GM19239 (cell line): ENCODE results near the gene KLHL3.

Experiments used
- DNase-seq: peaks from one replicate; pipeline ENCODE4 v3.0.0; 2011; ENCODE audit warnings: low spot score; ENCODE audit not compliant: insufficient read length
- FAIRE-seq: peaks from 2 replicates; lab custom pipeline; 2011; peaks lifted over from hg19 to GRCh38; lab: Jason Lieb, UNC

The KLHL3 gene

DNA sequence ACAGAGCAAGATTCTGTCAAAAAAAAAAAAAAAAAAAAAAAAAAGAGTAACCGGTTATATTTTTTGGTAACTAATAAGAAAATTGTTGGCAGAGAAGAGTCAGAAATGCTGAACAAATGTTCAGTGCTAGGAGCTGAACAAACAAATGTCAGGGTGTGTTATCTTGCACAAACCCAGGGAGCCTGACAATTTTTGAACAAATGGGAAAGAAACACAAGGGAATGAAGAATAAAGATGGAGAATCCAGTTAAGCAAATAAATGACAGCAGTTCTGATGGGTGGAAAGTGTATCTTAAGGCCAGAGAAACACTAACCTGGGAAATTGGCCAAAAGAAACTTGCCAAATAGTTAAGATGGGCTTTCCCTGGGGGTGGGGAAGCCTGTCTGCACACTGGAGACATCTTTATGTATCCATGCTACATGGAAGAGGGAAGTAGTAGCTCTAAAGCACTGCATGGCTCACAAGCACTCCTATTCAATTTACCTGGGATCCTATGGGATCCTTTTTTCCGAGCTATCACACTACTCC lies 23.7 kb downstream of the KLHL3 start:
- DNase-seq = no peak
- no peak for FAIRE-seq

- DNase-seq (no peak), FAIRE-seq (no peak)
Measured at GRCh38 chr5:137710086-137710485, 25.8 kb downstream of the KLHL3 start.

GRCh38 chr5:137708796-137709559 lies 26.9 kb downstream of the KLHL3 start:
- DNase-seq = no peak

GRCh38 chr5:137708062-137708461 lies 27.8 kb downstream of the KLHL3 start:
- FAIRE-seq = no peak
- no peak for DNase-seq

More at GRCh38 chr5:137708796-137709559, 26.9 kb downstream of the KLHL3 start:
- no peak for FAIRE-seq

DNA sequence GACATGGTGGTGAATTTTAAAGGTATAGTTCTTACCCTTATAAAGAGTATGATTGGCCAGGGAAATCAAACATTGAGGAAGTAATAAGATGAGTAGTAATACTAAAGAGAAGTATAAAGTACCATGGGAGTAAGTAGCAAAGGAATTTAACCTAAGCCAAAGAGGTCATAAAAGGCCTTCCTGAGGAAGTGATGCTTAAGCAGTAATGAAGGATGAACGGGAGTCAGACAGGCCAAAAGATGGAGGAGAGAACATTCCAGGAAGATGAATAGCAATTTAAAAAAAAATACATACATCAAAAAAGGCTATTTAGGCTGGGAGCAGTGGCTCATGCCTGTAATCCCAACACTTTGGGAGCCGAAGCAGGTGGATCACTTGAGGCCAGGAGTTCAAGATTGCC lies 29.0 kb downstream of the KLHL3 start:
- DNase-seq = no peak
- FAIRE-seq = no peak

DNA sequence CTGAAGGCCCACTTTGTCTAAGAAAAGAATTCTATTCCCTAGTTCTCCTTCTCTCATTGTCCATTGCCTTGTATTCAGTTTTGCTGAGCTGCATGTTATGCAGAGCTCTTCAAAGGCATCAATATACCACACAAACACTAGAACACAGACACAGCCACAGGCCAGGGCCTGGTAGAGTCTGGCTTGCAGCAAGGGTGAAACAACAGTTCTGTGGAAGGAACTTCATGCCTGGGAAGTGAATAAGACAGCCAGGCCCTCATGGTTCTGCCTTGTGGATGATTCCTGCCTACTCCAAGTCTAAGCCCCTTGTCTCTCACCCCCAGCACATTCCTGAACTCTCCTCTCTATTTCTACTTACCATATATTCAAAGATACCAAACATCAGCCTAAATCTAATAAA lies 30.8 kb downstream of the KLHL3 start:
- DNase-seq (no peak), FAIRE-seq (no peak)

DNA sequence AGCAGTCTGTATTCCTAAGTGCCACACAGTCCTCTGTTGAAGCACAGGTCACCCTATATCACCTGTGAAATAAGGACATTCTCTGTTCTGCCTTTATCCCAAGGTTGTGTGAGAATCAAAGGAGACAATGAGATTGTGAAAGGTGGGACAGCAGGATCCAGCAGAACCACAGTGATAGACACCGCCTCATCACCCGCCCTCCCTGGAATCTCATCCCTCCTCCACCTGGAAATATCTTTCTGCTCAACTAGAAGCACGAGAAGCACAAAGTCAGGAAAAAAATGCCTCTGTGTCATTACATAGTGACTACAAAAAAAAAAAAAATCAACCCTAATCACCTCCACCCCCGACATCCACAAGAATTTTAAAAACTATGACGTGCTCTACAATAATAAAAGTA lies 32.3 kb downstream of the KLHL3 start:
- DNase-seq (no peak), FAIRE-seq (no peak)

- DNase-seq (no peak), FAIRE-seq (no peak)
Measured at GRCh38 chr5:137700282-137700680, 35.6 kb downstream of the KLHL3 start.

DNA sequence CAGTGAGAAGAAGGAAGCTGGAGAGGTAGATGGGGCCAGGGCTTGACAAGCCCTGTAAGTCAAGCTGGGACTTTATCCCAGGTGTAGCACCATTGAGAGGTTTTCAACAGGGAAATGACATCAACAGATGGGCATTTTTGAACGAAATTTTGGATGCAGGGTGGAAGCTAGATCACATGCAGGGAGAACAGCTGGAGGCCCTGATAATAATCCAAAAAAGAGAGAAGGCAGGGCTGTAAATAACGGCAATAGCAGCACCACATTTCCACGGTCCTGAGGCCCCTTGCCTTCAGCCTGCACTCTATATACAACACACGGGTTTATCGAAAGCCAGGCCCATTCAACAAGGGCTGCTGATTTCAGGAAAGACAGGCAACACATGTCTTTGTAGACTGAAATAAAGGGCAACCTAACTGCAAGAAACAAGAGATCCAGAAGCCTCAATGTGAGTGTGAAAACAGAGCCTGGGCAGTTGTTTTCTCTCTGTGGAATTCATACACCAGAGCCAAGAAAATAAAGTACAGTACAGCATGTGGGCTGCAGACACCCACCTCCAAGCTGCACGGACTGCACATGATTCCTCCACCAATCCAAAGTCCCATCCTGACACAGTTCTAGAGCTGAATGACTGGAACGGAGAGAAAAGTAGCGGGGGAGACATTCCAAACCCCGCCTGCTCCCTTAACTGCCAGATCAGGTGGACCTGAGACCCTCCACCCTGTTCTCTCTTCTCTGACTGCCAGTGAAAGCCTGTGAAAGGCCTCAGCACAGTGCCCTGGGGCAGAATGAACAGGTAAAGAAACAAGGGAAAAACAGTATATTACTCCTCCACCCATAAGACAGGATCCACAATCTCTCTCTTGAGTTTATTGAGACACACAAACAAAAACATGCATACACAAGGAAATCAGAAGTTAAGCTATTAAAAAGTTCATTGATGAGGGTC lies 36.3 kb downstream of the KLHL3 start:
- DNase-seq = no peak
- FAIRE-seq = no peak

DNA sequence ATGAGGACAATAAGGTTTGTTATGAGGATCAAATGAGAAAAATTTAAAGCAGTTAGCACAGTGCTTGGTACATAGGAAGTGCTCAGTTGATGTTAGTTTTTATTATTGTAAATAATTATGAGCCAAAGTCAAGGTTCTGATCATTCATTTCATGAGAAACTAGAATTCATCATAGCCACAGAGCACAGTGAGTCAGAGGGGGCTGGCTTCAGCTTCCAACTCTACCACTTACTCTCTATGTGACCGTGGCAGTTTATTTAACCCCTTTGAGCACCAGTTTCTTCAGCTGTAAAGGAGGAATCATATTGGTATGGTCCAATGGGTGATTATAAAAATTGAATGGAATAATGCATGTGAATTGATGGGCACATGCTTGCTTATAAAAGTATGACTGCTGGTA lies 39.4 kb downstream of the KLHL3 start:
- no peak for DNase-seq
- FAIRE-seq = no peak

DNA sequence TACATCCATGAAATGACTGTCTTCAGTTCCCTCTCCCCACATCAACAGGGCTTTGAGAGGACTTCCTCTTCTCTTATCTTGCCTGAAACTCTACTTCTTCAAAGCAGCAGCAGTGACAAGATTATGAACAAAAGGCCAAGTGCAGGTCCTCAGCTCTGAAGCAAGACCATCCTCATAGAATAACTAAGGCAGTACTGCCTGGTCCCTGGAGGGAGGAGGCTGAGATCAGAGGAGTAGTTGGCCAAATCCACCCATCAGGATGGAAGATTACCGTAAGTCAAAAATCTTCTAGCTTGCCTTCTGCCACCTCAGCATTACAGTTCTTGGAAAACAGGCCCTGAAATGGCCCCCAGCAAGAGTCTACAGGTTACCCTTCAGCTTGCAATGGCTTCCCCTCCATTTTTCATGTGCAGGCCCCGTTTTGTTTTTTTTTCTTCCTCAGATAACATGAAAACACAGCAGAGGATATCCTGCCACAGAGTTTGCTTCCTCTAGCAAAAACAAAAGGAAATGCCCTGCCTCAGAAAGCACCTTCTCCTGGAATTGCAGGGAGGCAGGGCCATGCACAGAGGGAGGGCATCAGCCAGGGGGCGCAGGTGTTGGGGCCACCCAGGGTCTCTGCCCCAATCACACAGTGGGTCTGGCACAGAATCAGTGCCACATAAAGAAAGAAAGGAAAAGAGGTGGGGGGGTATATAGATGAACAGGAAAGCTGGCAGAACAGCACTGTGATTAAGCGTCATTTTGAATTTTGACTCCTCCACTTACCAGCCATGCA lies 40.0 kb downstream of the KLHL3 start:
- DNase-seq (no peak), FAIRE-seq (peak; percentile 49)

DNA sequence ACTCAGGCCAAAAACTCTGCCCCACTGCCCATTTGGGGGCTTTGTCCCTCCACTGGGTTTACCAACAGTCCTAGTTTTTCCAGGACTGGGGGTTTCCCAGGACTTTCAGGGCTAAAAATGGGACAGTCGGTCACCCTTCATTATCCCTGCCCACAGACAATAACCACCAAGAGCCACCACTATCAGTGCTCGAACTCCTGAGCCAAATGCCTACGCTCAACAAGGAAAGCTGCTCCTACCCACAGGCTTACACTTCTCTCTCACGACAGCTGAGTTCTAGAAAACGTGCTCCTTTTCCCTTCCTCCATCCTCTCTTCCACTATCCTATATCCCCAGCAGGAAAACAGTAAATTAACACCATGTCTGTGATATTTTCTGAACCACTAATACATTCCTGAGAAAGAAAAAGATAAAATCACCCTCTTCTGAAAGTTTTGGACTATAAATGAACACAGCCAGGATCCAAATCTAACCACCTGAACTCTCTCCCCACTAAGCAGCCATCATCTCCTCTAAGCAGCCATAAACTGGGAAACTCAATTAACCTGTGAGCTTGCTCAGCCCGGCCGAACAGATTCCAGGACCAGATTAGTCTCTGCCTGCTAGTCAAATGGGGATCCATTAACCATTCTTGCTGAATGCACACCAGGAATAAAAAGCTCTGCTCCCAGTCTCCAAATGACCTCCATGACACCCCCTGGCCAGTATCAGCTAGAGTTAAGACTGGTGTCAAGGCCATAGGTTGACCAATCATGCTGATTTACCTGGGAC lies 41.8 kb downstream of the KLHL3 start:
- no peak for FAIRE-seq
- DNase-seq = no peak

- DNase-seq (no peak), FAIRE-seq (no peak)
Measured at GRCh38 chr5:137693307-137693950, 42.5 kb downstream of the KLHL3 start.

DNA sequence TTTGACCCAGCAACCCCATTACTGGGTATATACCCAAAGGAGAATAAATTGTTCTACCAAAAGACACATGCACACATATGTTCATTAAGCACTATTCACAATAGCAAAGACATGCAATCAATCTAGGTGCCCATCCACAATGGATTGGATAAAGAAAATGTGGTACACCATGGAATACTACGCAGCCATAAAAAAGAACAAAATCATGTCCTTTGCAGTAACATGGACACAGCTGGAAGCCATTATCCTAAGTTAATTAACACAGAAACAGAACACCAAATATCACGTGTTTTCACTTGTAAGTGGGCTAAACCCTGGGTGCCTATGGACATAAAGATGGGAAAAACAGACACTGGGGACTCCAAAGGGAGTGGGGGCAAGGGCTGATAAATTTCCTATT lies 46.6 kb downstream of the KLHL3 start:
- FAIRE-seq = no peak
- DNase-seq = no peak

DNA sequence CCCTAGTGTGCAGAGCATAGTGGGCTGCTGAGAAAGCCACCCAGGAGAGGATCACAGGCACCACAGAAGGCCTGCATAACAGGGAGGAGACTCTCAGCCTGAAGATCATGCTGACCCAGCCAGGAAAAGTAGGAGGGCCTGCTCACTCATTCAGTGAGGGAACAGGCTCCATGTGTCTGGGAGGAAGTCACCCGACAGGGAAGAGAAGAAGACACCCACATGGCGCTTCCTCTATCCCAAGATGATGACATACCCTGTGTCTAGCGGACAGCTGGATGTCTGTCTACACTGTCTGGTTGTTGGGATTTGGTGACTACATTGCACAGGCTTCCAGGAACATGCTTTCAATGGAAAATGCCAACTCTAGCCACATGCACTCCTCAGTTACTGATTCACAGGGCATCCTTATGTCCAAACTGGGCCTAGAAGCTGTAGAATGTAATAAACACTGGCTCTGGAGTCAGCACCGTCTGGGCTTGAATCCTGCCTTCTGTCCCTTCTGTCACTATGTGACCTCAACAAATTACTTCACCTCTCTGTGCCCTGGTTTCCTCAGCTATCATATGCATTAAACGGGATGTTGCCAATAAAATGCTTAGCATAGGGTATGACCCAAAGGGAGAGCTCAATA lies 47.6 kb downstream of the KLHL3 start:
- no peak for DNase-seq
- no peak for FAIRE-seq

- no peak for DNase-seq
- FAIRE-seq = no peak
Measured at GRCh38 chr5:137684761-137685160, 51.1 kb downstream of the KLHL3 start.

- DNase-seq = no peak
- FAIRE-seq = no peak
Measured at GRCh38 chr5:137681191-137681590, 54.7 kb downstream of the KLHL3 start.

- no peak for DNase-seq
- no peak for FAIRE-seq
Measured at GRCh38 chr5:137679910-137680309, 56.0 kb downstream of the KLHL3 start.

DNA sequence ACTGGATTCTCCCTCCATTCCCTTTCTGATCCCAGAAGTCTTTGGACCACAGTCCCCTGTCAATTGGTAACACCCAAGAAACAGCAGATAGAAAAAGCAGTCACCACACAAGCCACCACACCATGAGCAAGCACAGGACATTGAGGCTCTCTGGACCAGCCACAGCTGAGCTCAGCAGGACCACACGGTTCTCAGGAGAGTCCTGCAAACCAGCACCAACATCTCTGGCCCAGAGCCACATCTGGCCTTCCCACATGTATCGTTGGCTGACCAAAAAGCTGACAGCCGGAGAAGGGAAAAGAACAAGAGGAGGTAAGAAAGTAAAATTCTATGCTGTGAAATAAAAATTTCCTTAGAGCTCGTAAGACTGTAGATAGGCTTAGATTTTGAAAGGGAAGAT lies 56.7 kb downstream of the KLHL3 start:
- DNase-seq = no peak
- FAIRE-seq = no peak
